Fibroblast of peridontal ligament (primary cell): ENCODE measurements around the gene LAGE3.

ENCODE experiments used
- DNase-seq: peaks from one replicate; pipeline ENCODE4 v3.0.0-alpha.2; 2010; ENCODE audit errors: extremely low read depth

The LAGE3 gene

DNA sequence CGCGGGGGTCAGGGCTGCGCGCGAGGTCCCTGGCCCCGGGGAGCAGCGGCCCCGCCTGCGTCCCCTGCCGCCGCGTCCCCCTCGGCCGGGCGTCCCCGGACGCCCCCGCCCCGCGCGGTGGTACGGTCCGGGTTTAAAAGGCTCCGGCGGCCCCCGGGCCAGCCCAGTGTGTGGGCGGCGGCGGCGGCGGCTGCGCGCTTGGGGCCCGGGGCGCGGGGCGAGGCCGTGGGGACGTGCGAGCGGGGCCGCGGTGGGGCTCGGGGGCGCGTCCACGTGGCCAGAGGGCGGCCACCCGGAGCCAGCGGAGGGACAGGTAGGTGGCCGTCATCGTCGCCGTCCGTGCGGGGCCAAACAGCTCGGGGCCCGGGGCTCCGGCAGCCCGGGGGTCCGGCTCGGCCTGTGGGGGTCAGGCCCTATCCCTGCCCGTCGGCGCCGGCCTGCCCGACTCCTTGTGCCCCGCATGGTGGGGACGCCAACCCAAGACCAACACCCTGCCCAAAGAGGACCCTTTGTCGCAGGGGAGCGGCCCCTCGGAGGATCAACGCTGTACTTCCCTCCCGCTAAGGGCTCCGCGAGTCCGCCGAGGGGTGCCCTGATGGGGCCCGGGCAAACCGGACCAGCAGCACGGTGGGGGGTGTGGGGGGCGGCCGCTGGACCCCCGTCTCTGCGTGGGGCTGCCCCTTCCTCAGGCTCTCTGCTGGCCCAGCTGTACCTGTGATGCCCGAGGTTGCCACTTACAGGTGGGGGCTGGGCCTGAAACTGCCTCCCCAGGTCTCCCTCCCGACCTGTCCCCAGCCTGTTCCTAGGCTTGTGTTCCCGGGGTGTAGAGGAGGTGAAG lies 20.7 kb downstream of the LAGE3 start, which contains the start of gene PLXNA3:
PLXNA3 (plus strand) TSS at position 166 of the 838 bp plus-strand sequence. CDS start 1,903 bp downstream, outside the sequence.
- no peak for DNase-seq

GRCh38 chrX:154457491-154458115 lies 21.5 kb downstream of the LAGE3 start:
- DNase-seq: no peak

DNA sequence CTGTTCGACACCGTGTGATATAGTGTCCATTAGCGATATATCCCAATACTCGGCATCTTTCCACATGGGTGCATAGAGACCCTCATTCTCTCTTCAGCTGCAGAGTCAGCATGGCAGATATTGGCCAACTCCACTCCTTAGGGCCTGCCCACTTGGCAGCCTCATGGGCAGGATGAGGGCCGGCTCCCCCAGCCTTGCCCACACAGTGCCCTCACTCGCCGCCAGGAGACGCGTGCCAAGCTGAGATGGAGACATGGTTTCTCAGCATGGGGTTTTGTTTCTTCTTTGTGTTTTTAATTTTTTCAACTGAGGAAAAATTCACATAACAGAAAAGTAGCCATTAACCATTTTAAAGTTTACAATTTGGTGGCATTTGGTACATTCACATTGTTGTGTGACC lies 26.3 kb downstream of the LAGE3 start:
- DNase-seq: no peak

GRCh38 chrX:154450312-154450711 lies 28.8 kb downstream of the LAGE3 start:
- DNase-seq: no peak

- no peak for DNase-seq
Measured at GRCh38 chrX:154449618-154450017, 29.5 kb downstream of the LAGE3 start.

GRCh38 chrX:154448484-154448883 lies 30.6 kb downstream of the LAGE3 start:
- DNase-seq: no peak

- no peak for DNase-seq
Measured at GRCh38 chrX:154446430-154446829, 32.7 kb downstream of the LAGE3 start.

DNA sequence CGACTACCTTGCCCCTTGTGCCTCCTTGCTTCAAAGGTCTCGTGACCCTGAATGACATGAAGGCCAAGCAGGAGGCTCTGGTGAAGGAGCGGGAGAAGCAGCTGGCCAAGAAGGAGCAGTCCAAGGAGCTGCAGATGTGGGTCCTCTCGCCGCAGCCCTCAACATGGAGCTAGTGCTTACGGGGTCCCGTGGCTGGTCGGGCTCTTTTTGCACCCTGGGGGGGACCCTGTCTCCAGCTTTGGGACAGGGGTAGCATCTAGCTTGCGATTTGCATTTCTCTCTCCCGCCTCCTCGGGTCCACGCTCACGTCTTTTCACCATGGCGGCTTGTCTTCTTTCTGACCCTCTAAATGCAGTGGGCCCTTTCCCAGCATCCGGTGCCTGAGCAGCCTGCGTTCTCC lies 33.3 kb downstream of the LAGE3 start:
- no peak for DNase-seq

DNA sequence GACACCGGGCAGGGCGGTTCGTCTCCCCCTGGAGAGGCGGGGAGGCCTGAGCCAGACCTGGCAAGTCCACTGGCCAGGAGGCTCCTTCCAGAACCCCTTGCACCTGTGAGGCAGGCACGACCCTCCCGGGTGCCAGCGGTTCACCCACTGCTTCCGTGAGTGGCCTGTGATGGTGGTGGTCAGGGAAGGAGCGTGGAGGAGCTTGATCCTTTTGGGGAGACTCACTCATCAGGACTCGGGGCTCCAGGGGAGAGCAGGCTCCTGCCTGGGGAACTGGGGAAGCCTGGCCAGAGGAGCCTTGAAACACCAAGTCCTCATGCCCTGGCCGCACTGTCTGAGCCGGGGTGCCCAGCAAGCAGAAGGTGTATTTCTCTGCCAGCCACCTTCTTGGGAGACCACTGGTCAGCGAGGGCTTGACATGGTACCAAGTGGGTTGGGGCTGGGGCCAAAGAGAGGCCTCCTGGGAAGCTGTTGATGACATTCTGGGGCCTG lies 34.3 kb downstream of the LAGE3 start:
- DNase-seq: no peak

- DNase-seq: peak; percentile 35
Measured at GRCh38 chrX:154443992-154444754, 34.9 kb downstream of the LAGE3 start, which contains the start of gene FAM50A. FAM50A (plus strand) TSS chrX:154444141; CDS start chrX:154444236, 95 bp downstream.

DNA sequence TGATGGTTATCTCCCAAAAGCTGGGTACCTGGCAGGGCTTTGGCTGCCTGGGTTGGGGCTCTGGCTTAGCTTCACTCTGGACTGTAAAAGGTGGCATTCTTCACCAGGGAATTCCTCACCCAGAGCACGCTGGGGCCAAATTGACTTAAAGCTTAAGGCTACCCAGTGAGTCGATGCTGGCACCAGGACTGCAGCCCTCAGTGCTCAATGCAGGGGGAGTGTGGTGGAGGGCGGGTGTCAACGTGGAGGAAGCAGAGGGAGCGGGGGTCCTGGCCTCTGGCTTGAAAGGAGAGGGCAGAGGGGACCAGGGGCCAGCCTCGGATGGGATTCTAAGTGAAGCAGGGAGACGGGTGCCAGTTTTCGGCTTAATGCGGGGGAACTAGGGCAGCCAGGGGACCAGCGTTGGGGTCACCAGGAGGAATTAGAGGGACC lies 35.6 kb downstream of the LAGE3 start:
- no peak for DNase-seq

GRCh38 chrX:154441984-154442707 lies 36.9 kb downstream of the LAGE3 start:
- no peak for DNase-seq

DNA sequence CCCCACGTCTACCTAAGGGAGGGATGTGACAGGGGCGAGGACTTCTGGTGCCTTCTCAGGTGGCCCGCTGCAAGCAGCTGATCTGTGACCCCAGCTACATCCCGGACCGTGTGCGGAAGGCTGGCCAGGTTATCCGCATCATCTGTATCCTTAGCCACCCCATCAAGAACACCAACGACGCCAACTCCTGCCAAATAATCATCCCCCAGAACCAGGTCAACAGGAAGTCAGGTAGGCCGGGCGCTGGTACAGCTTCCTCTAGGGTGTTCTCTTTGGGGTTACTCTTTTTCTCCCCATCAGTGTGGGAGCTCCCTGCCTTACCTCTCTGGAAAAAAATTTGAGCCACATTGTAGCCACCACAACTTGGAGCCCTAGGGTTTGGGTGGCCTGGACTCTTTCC lies 37.5 kb downstream of the LAGE3 start:
- no peak for DNase-seq

GRCh38 chrX:154440623-154441357 lies 38.3 kb downstream of the LAGE3 start:
- DNase-seq: no peak

DNA sequence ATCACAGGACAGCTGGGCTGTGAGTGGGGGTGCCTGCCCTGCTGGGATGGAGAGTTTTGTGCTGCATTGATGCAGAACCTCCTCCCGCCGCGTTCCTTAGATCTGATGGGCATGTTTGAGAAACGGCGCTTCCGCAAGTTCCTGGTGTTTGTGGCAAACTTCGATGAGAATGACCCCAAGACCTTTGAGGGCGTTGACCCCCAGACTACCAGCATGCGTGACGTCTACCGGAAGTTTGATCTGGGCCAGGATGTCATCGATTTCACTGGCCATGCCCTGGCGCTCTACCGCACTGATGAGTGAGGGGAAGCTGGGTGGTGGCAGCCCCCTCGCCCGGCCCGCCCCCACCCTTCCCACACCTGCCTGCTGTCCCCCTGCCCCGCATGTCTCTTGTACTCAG lies 39.2 kb downstream of the LAGE3 start:
- DNase-seq: no peak

GRCh38 chrX:154437971-154438893 lies 40.8 kb downstream of the LAGE3 start:
- DNase-seq: no peak

GRCh38 chrX:154436983-154437752 lies 41.9 kb downstream of the LAGE3 start, which contains the start of gene GDI1:
GDI1 (plus strand) TSS chrX:154437154; CDS start chrX:154437255, 101 bp downstream.
- DNase-seq: no peak

GRCh38 chrX:154436374-154436982 lies 42.6 kb downstream of the LAGE3 start:
- no peak for DNase-seq
